HepG2 (cell line): Measurements from ENCODE around the gene KCNJ2. TPM values are rescaled to one million over a fixed set of nuclear protein-coding genes. Genes with fewer than 3 reads are reported as not detected.

Experiments
- ATAC-seq: fragments of 200-7000 bp; cut with Tn5 transposase; 3 replicates; pipeline ENCODE4 v1.9.1; 2020; ENCODE audit warnings: mild to moderate bottlenecking, moderate library complexity
- BruUV-seq: library from RNA; stranded (reverse); fragments of 400-500 nt; replicated peaks from 2 replicates; lab custom pipeline; 2021; lab: Mats Ljungman, UMichigan
- CTCF ChIA-PET: fragments of 300-600 bp; formaldehyde crosslinking; extraction: SDS; loops from one replicate; lab custom pipeline; 2021; ENCODE audit warnings: low total read pairs, inconsistent platforms, low intra/inter-chr PET ratio; lab: Yijun Ruan, JAX
- POLR2A ChIA-PET: fragments of 350-600 bp; sonication (Branson Sonifier 250); formaldehyde crosslinking; loops from one replicate; lab custom pipeline; 2020; ENCODE audit warnings: antibody characterized with exemption, inconsistent platforms; lab: Yijun Ruan, JAX
- DNase-seq: peaks from one replicate; pipeline ENCODE4 v3.0.0-alpha.2; 2015; ENCODE audit warnings: low spot score
- FAIRE-seq: peaks from 3 replicates; lab custom pipeline; 2011; peaks lifted over from hg19 to GRCh38; lab: Jason Lieb, UNC
- H2AFZ ChIP-seq: one replicate; pipeline ENCODE4 v1.6.1; 2011; ENCODE audit warnings: low read length, inconsistent platforms
- H3K27ac ChIP-seq: fragments of 300-600 bp; 3 replicates; pipeline ENCODE4 v1.8.0; 2011; ENCODE audit warnings: mixed run types, mild to moderate bottlenecking, mixed read lengths, low read length, inconsistent platforms; ENCODE audit not compliant: insufficient read depth; ENCODE audit errors: extremely low read length
- H3K27me3 ChIP-seq, 2 experiments: fragments of 200-600 bp in 1 of 2; 2 replicates in 1 of 2; 3 replicates in 1 of 2; pipeline versions ENCODE4 v1.6.0 to v1.8.0; 2011; ENCODE audit warnings: low read length in 2 of 2, mild to moderate bottlenecking in 2 of 2, moderate library complexity in 2 of 2, inconsistent platforms in 1 of 2; ENCODE audit not compliant: insufficient read depth in 2 of 2, control insufficient read depth in 1 of 2
- H3K36me3 ChIP-seq, 2 experiments: fragments of 200-600 bp in 1 of 2; replicated peaks in 1 of 2; 2 replicates in 1 of 2; 3 replicates in 1 of 2; pipeline versions ENCODE4 v1.5.1 to v1.8.0; 2011; ENCODE audit warnings: low read length in 2 of 2, inconsistent platforms in 1 of 2; ENCODE audit not compliant: insufficient read depth in 2 of 2, control insufficient read depth in 1 of 2
- H3K4me1 ChIP-seq: 2 replicates; pipeline ENCODE4 v1.5.1; 2012; ENCODE audit warnings: low read length, inconsistent platforms; ENCODE audit not compliant: insufficient read depth
- H3K4me2 ChIP-seq: 2 replicates; pipeline ENCODE4 v1.6.0; 2011; ENCODE audit warnings: low read depth, low read length, inconsistent platforms
- H3K4me3 ChIP-seq, 3 experiments: fragments of 200-600 bp in 1 of 3; sonication (generic), shearing (Covaris generic) in 1 of 3; replicated peaks in 1 of 3; 2 replicates each; pipeline ENCODE4 v1.5.1; 2011 to 2016; ENCODE audit warnings: low read length in 3 of 3, inconsistent platforms in 2 of 3, low read depth in 2 of 3, mild to moderate bottlenecking in 2 of 3, control low read depth in 1 of 3, mixed read lengths in 1 of 3; ENCODE audit not compliant: insufficient read depth in 1 of 3
- H3K79me2 ChIP-seq: one replicate; pipeline ENCODE4 v1.6.1; 2011; ENCODE audit warnings: low read length, inconsistent platforms; ENCODE audit not compliant: insufficient read depth
- H3K9ac ChIP-seq: 2 replicates; pipeline ENCODE4 v1.6.0; 2011; ENCODE audit warnings: mild to moderate bottlenecking, low read depth, low read length, inconsistent platforms; ENCODE audit not compliant: insufficient read depth
- H3K9me3 ChIP-seq: 2 replicates; pipeline ENCODE4 v1.5.1; 2012; ENCODE audit warnings: mild to moderate bottlenecking, low read length
- H4K20me1 ChIP-seq: 2 replicates; pipeline ENCODE4 v1.6.0; 2011; ENCODE audit warnings: inconsistent platforms, mild to moderate bottlenecking, low read length, moderate library complexity; ENCODE audit not compliant: insufficient read depth
- ATF7 ChIP-seq, 2 experiments: fragments of 450-650 bp in 1 of 2; sonication (generic) in 1 of 2; formaldehyde crosslinking in 1 of 2; IDR thresholded peaks; 2 replicates each; pipeline versions ENCODE4 v1.4.0 to v1.6.1; 2016 to 2020; ENCODE audit warnings: antibody characterized with exemption in 1 of 2, mild to moderate bottlenecking in 1 of 2, missing genetic modification reagents in 1 of 2
- CEBPB ChIP-seq: IDR thresholded peaks from 2 replicates; pipeline ENCODE4 v1.6.1; 2011; ENCODE audit warnings: low read depth, low read length, improper control_type of control experiment, borderline replicate concordance
- HHEX ChIP-seq: IDR thresholded peaks from 2 replicates; pipeline ENCODE4 v1.6.1; 2016; ENCODE audit warnings: control low read depth
- NR0B2 ChIP-seq: sonication (generic); formaldehyde crosslinking; IDR thresholded peaks from 2 replicates; pipeline ENCODE4 v1.4.0; 2020; ENCODE audit warnings: mild to moderate bottlenecking, missing genetic modification reagents
- ZFP36L1 ChIP-seq: sonication (generic); formaldehyde crosslinking; IDR thresholded peaks from 2 replicates; pipeline ENCODE4 v1.8.0; 2022; ENCODE audit warnings: mild to moderate bottlenecking, missing genetic modification reagents, moderate library complexity
- ZNF281 ChIP-seq: sonication (generic); formaldehyde crosslinking; IDR thresholded peaks from 2 replicates; pipeline ENCODE4 v1.4.0; 2020; ENCODE audit warnings: missing genetic modification reagents, borderline replicate concordance
- ZNF326 ChIP-seq: sonication (generic); formaldehyde crosslinking; IDR thresholded peaks from 2 replicates; pipeline ENCODE4 v1.4.0; 2020; ENCODE audit warnings: missing genetic modification reagents, borderline replicate concordance
- WGBS: methylation state at CpG from one replicate; pipeline ENCODE4 v1.1.6; 2017; ENCODE audit warnings: low lambda C conversion rate; 5-methylcytosine and 5-hydroxymethylcytosine counted together
- in situ Hi-C: cut with HindIII; loops from 2 replicates; pipeline ENCODE4 v1.10.0; 2017; ENCODE audit warnings: low pct_unique_long_range_greater_than_20kb; ENCODE audit not compliant: extremely low pct_ligation_motif_present
- intact Hi-C: fragments of 100-400 bp; cut with micrococcal nuclease; formaldehyde crosslinking; loops from one replicate; pipeline ENCODE4 v1.10.0; 2022; ENCODE audit not compliant: unreplicated experiment
- polyA plus RNA-seq, 8 experiments: library from polyadenylated mRNA; depleted of rRNA in 3 of 8; stranded (reverse) in 7 of 8; unstranded in 1 of 8; fragments of >200 nt; fragmentation: Illumina TruSeq in 4 of 8; extraction: Trizol in 4 of 8; gene quantifications; 2 replicates each; pipeline versions ENCODE4 v1.2.1 to v1.2.3, GENCODE V29; 2011 to 2016; ENCODE audit warnings: low read depth in 4 of 8, missing spikeins in 1 of 8, mixed read lengths in 1 of 8; ENCODE audit not compliant: insufficient read depth in 1 of 8
- total RNA-seq, 5 experiments: library from RNA; depleted of rRNA; stranded (reverse); fragments of >200 nt; fragmentation: Illumina TruSeq; extraction: Trizol; gene quantifications; 2 replicates each; pipeline ENCODE4 v1.2.3, GENCODE V29; 2016; ENCODE audit warnings: low read depth in 1 of 5

The KCNJ2 gene
- total and polyA plus RNA-seq, 2 of the 13 experiments (the other 11 are each of a cell fraction or from before 2014, with no cell fraction given): not detected

- Histone ChIP-seq H3K4me2 (peak overlapping the region; percentile 75), H3K36me3 (no peaks in the 10 kb centered on the region), H3K27me3 (peaks cover 0 to 34% of the 10 kb centered on the region in 2 experiments; a peak in 3 of 5 replicates), H3K27ac (no peak overlapping the region), H2AFZ (no peak overlapping the region), H3K4me1 (peaks cover 6% of the 10 kb centered on the region), H3K9me3 (no peaks in the 10 kb centered on the region), H3K79me2 (no peaks in the 10 kb centered on the region), H4K20me1 (no peaks in the 10 kb centered on the region), H3K4me3 (peak overlapping the region in 2 of 3 experiments; percentile 23 to 64; a peak in 2 of 6 replicates), H3K9ac (no peak overlapping the region)
- BruUV-seq: no TSS peak
- TF ChIP-seq HHEX (CRISPR knock-in tag): no peak
- peak; percentile 65 for TF ChIP-seq CEBPB
- peak; percentile 0; the same call in 1 of the 2 replicates for TF ChIP-seq NR0B2
- TF ChIP-seq ZNF326 (CRISPR knock-in tag): no peak
- no peak for TF ChIP-seq ZFP36L1 (CRISPR knock-in tag)
- peak; percentile 46; the same call in 1 of the 2 replicates for TF ChIP-seq ATF7 (IDR thresholded peaks at IDR 0.05)
- TF ChIP-seq ATF7 (CRISPR knock-in tag; IDR thresholded peaks at IDR 0.05): no peak
- TF ChIP-seq ZNF281 (CRISPR knock-in tag): no peak
- ATAC-seq (peak; percentile 69), DNase-seq (no peak), FAIRE-seq (no peak)
- WGBS: 29% methylated on average over 24 of the region's 24 CpGs
- in situ Hi-C loops: no loop called here
- CTCF ChIA-PET: no interaction called here
- POLR2A ChIA-PET: no interaction called here
- intact Hi-C loops: no loop called here
Observed at GRCh38 chr17:70169709-70170597, 621 bp downstream of the KCNJ2 start.
